CD1c-positive myeloid dendritic cell (primary cell): ENCODE measurements around the gene EPHA1.
"Not testable (repeated sequence)": the region's sequence is repeated elsewhere in the genome, so short reads cannot be mapped to it uniquely, and the experiment has no call there.

Source experiments
- DNase-seq: peaks from one replicate; pipeline ENCODE4 v3.0.0-alpha.2; 2016; ENCODE audit errors: extremely low spot score

The EPHA1 gene

GRCh38 chr7:143405173-143406001, 3.3 kb downstream of the EPHA1 start:
- DNase-seq = no peak

- DNase-seq = not testable (repeated sequence)
Measured at GRCh38 chr7:143402233-143402632, 6.4 kb downstream of the EPHA1 start.

GRCh38 chr7:143401265-143401664, 7.4 kb downstream of the EPHA1 start:
- no peak for DNase-seq

GRCh38 chr7:143399642-143400041, 9.0 kb downstream of the EPHA1 start:
- no peak for DNase-seq

GRCh38 chr7:143399151-143399550, 9.5 kb downstream of the EPHA1 start:
- no peak for DNase-seq

- no peak for DNase-seq
Measured at GRCh38 chr7:143398616-143399015, 10.0 kb downstream of the EPHA1 start.

- no peak for DNase-seq
Measured at GRCh38 chr7:143397710-143398530, 10.7 kb downstream of the EPHA1 start.

- no peak for DNase-seq
Measured at GRCh38 chr7:143396625-143397556, 11.8 kb downstream of the EPHA1 start.

GRCh38 chr7:143396182-143396581, 12.5 kb downstream of the EPHA1 start:
- DNase-seq = no peak

GRCh38 chr7:143395187-143396149, 13.2 kb downstream of the EPHA1 start:
- DNase-seq = peak; percentile 52

- no peak for DNase-seq
Measured at GRCh38 chr7:143394777-143395176, 13.9 kb downstream of the EPHA1 start.

GRCh38 chr7:143394068-143394467, 14.6 kb downstream of the EPHA1 start:
- DNase-seq = no peak

- no peak for DNase-seq
Measured at GRCh38 chr7:143393267-143394041, 15.2 kb downstream of the EPHA1 start.

GRCh38 chr7:143392875-143393266, 15.8 kb downstream of the EPHA1 start:
- DNase-seq = no peak

- not testable (repeated sequence) for DNase-seq
Measured at GRCh38 chr7:143392427-143392826, 16.2 kb downstream of the EPHA1 start.

GRCh38 chr7:143391462-143392404, 16.9 kb downstream of the EPHA1 start:
- DNase-seq = no peak

- no peak for DNase-seq
Measured at GRCh38 chr7:143390773-143391317, 17.8 kb downstream of the EPHA1 start.

GRCh38 chr7:143390104-143390772, 18.4 kb downstream of the EPHA1 start:
- DNase-seq = no peak
